Body of pancreas (tissue), 4 donors: Measurements from ENCODE around the gene VGF. TPM values are rescaled to one million over a fixed set of nuclear protein-coding genes. Genes with fewer than 3 reads are reported as not detected.
"Not testable (repeated sequence)": the region's sequence is repeated elsewhere in the genome, so short reads cannot be mapped to it uniquely, and the experiment has no call there.

Source experiments
- ATAC-seq: fragments of 150-250 bp; one replicate; pipeline ENCODE4 v1.9.1; 2016
- DNase-seq, 4 donors: peaks; one replicate each; pipeline ENCODE4 v3.0.0-alpha.2; 2019
- H3K27ac ChIP-seq, 4 donors: fragments of 200-600 bp; sonication (generic); 1 replicate in 3 of 4; 2 replicates in 1 of 4; pipeline versions ENCODE4 v1.5.1 to v1.6.1; 2016 to 2019; ENCODE audit warnings: mild to moderate bottlenecking in 1 of 4, mixed read lengths in 1 of 4, moderate library complexity in 1 of 4
- H3K27me3 ChIP-seq, 2 donors: fragments of 200-600 bp; sonication (generic); one replicate each; pipeline ENCODE4 v1.6.0; 2016; ENCODE audit warnings: mild to moderate bottlenecking in 1 of 2
- H3K36me3 ChIP-seq, 2 donors: fragments of 200-600 bp; sonication (generic); replicated peaks in 1 of 2; 2 replicates each; pipeline ENCODE4 v1.5.1; 2016; ENCODE audit warnings: low read depth in 2 of 2; ENCODE audit not compliant: insufficient read depth in 1 of 2
- H3K4me1 ChIP-seq: fragments of 200-600 bp; sonication (generic); one replicate; pipeline ENCODE4 v1.6.0; 2016
- H3K4me3 ChIP-seq, 2 donors: fragments of 200-600 bp; sonication (generic); 1 replicate in 1 of 2; 2 replicates in 1 of 2; pipeline ENCODE4 v1.5.1; 2016 to 2019
- H3K9me3 ChIP-seq, 3 donors: fragments of 200-600 bp; sonication (generic); 1 replicate in 2 of 3; 2 replicates in 1 of 3; pipeline ENCODE4 v1.5.1; 2016
- CTCF ChIP-seq, 7 experiments: fragments of 450-650 bp in 4 of 7; fragments of 200-600 bp in 3 of 7; sonication (generic) in 3 of 7; IDR thresholded peaks; one replicate each; pipeline ENCODE4 v1.5.1; 2016 to 2019; ENCODE audit warnings: antibody characterized with exemption in 7 of 7
- POLR2A ChIP-seq, 3 donors: fragments of 450-650 bp; IDR thresholded peaks; one replicate each; pipeline ENCODE4 v1.6.1; 2016; ENCODE audit warnings: antibody characterized with exemption in 3 of 3, mild to moderate bottlenecking in 2 of 3
- WGBS, 2 donors: methylation state at CpG; one replicate each; pipeline ENCODE4 v1.1.5; 2017; 5-methylcytosine and 5-hydroxymethylcytosine counted together
- intact Hi-C: fragments of 100-400 bp; cut with DNase I; formaldehyde crosslinking; loops from one replicate; pipeline ENCODE4 v1.15.1; 2023
- total RNA-seq, 2 donors: library from RNA; depleted of rRNA; stranded (reverse); fragments of >200 nt; gene quantifications; one replicate each; pipeline ENCODE4 v1.1.0, GENCODE V29; 2016

VGF gene
- total RNA-seq, 2 donors from 2014 or later: 3.0 to 4.9 TPM

- Histone ChIP-seq H3K4me3 (no peak overlapping the region), H3K36me3 (peaks cover 9 to 15% of the 10 kb centered on the region in 2 donors), H3K9me3 (no peaks in the 10 kb centered on the region), H3K27me3 (no peaks in the 10 kb centered on the region), H3K4me1 (no peaks in the 10 kb centered on the region), H3K27ac (no peak overlapping the region)
- no peak for TF ChIP-seq POLR2A (IDR thresholded peaks at IDR 0.05)
- no peak for TF ChIP-seq CTCF (IDR thresholded peaks at IDR 0.05)
- ATAC-seq (no peak), DNase-seq (no peak)
- intact Hi-C loops: no loop called here
- WGBS, 2 donors: 90 to 97% methylated on average over 13 to 14 of the region's 14 CpGs
Observed at GRCh38 chr7:101208794-101209193, 43.4 kb upstream of the VGF start.

- Histone ChIP-seq H3K27me3 (peaks cover 0 to 2% of the 10 kb centered on the region in 2 donors), H3K9me3 (no peaks in the 10 kb centered on the region), H3K4me3 (no peak overlapping the region), H3K27ac (no peak overlapping the region), H3K36me3 (peaks cover 9 to 15% of the 10 kb centered on the region in 2 donors), H3K4me1 (no peaks in the 10 kb centered on the region)
- intact Hi-C loops: no loop called here
- TF ChIP-seq CTCF (IDR thresholded peaks at IDR 0.05) (no peak), POLR2A (IDR thresholded peaks at IDR 0.05) (no peak)
- DNase-seq (no peak), ATAC-seq (no peak)
- WGBS, 2 donors: 90 to 92% methylated on average over 9 of the region's 17 CpGs
Observed at GRCh38 chr7:101207459-101207858, 42.1 kb upstream of the VGF start.

- Histone ChIP-seq H3K4me3 (no peak overlapping the region), H3K36me3 (peaks cover 8 to 9% of the 10 kb centered on the region in 2 donors), H3K27ac (no peak overlapping the region), H3K4me1 (peaks cover 7% of the 10 kb centered on the region), H3K27me3 (peaks cover 0 to 10% of the 10 kb centered on the region in 2 donors), H3K9me3 (no peaks in the 10 kb centered on the region)
- intact Hi-C loops: no loop called here
- DNase-seq (no peak), ATAC-seq (no peak)
- whole genome bisulfite sequencing, 2 donors: 88 to 89% methylated on average over 18 to 19 of the region's 19 CpGs
- TF ChIP-seq POLR2A (IDR thresholded peaks at IDR 0.05) (no peak), CTCF (IDR thresholded peaks at IDR 0.05) (no peak)
Observed at GRCh38 chr7:101206665-101207042, 41.3 kb upstream of the VGF start.

GRCh38 chr7:101205901-101206664 lies 40.7 kb upstream of the VGF start:
- 83 to 88% methylated on average over 27 to 32 of the region's 32 CpGs for WGBS, 2 donors
- H3K9me3 ChIP-seq: no peaks in the 10 kb centered on the region
- H3K36me3 ChIP-seq: peaks cover 2 to 5% of the 10 kb centered on the region in 2 donors
- H3K4me1 ChIP-seq: peaks cover 10% of the 10 kb centered on the region
- no peak overlapping the region for H3K4me3 ChIP-seq
- intact Hi-C loops: no loop called here
- DNase-seq: no peak
- no peak for ATAC-seq
- H3K27ac ChIP-seq: no peak overlapping the region
- TF ChIP-seq CTCF (IDR thresholded peaks at IDR 0.05): no peak
- TF ChIP-seq POLR2A (IDR thresholded peaks at IDR 0.05): no peak
- peaks cover 0 to 14% of the 10 kb centered on the region in 2 donors for H3K27me3 ChIP-seq

- H3K27me3 ChIP-seq: peaks cover 0 to 16% of the 10 kb centered on the region in 2 donors
- ATAC-seq, H3K9me3 ChIP-seq, intact Hi-C loops, H3K4me1 ChIP-seq, H3K27ac ChIP-seq, DNase-seq, H3K36me3 ChIP-seq, H3K4me3 ChIP-seq: not testable (repeated sequence)
- 58% methylated on average over 17 to 22 of the region's 22 CpGs for WGBS, 2 donors
Observed at GRCh38 chr7:101203740-101204738, 38.7 kb upstream of the VGF start.
